Astrocyte of the spinal cord (primary cell): ENCODE measurements around the gene DIAPH2.

ENCODE experiments used
- DNase-seq: peaks from one replicate; pipeline ENCODE4 v3.0.0; 2011; ENCODE audit warnings: low read depth, low spot score
- H3K4me3 ChIP-seq: 2 replicates; pipeline ENCODE4 v1.5.1; 2011; ENCODE audit warnings: low read depth, mild to moderate bottlenecking, low read length, moderate library complexity
- CTCF ChIP-seq: IDR thresholded peaks from 2 replicates; pipeline ENCODE4 v1.5.1; 2012; ENCODE audit warnings: low read depth, mild to moderate bottlenecking, low read length, inconsistent platforms
- in situ Hi-C: cut with HindIII; loops from 2 replicates; pipeline ENCODE4 v1.10.0; 2017; ENCODE audit warnings: low sequenced_read_pairs

Gene DIAPH2

GRCh38 chrX:97553833-97554232 lies 869.2 kb downstream of the DIAPH2 start:
- no peak overlapping the region for H3K4me3 ChIP-seq
- TF ChIP-seq CTCF, result no peak
- no peak for DNase-seq
- in situ Hi-C loops, result no loop called here

- no peak overlapping the region for H3K4me3 ChIP-seq
- in situ Hi-C loops, result no loop called here
- no peak for TF ChIP-seq CTCF
- no peak for DNase-seq
Measured at GRCh38 chrX:97556359-97556758, 871.7 kb downstream of the DIAPH2 start.

- DNase-seq, result peak; percentile 75
- in situ Hi-C loops, result no loop called here
- no peak for TF ChIP-seq CTCF
- no peak overlapping the region for H3K4me3 ChIP-seq
Measured at GRCh38 chrX:97563531-97564133, 879.0 kb downstream of the DIAPH2 start.

GRCh38 chrX:97564496-97564895 lies 879.9 kb downstream of the DIAPH2 start:
- DNase-seq, result peak; percentile 1
- in situ Hi-C loops, result no loop called here
- TF ChIP-seq CTCF, result no peak
- H3K4me3 ChIP-seq, result no peak overlapping the region

- in situ Hi-C loops, result no loop called here
- no peak for DNase-seq
- TF ChIP-seq CTCF, result no peak
- no peak overlapping the region for H3K4me3 ChIP-seq
Measured at GRCh38 chrX:97587171-97587570, 902.5 kb downstream of the DIAPH2 start.

GRCh38 chrX:97594646-97595224 lies 910.1 kb downstream of the DIAPH2 start:
- no peak for DNase-seq
- TF ChIP-seq CTCF, result no peak
- in situ Hi-C loops, result no loop called here
- H3K4me3 ChIP-seq, result no peak overlapping the region

GRCh38 chrX:97597954-97598353 lies 913.3 kb downstream of the DIAPH2 start:
- TF ChIP-seq CTCF, result no peak
- DNase-seq, result no peak
- H3K4me3 ChIP-seq, result no peak overlapping the region
- in situ Hi-C loops, result no loop called here
